BLaER1 (cell line): Measurements from ENCODE around the gene BRCA2.
"Not testable (repeated sequence)": the region's sequence is repeated elsewhere in the genome, so short reads cannot be mapped to it uniquely, and the experiment has no call there.

ENCODE experiments used
- H3K27ac ChIP-seq: shearing (Covaris generic); formaldehyde crosslinking; 2 replicates; pipeline ENCODE4 v1.8.1; 2022
- H3K27me3 ChIP-seq: shearing (Covaris generic); formaldehyde crosslinking; 2 replicates; pipeline ENCODE4 v1.8.1; 2022
- H3K36me3 ChIP-seq: shearing (Covaris generic); formaldehyde crosslinking; 2 replicates; pipeline ENCODE4 v1.8.1; 2022
- H3K4me1 ChIP-seq: shearing (Covaris generic); formaldehyde crosslinking; 2 replicates; pipeline ENCODE4 v1.8.1; 2022
- H3K4me2 ChIP-seq: shearing (Covaris generic); formaldehyde crosslinking; 2 replicates; pipeline ENCODE4 v1.8.1; 2022
- H3K4me3 ChIP-seq: shearing (Covaris generic); formaldehyde crosslinking; 2 replicates; pipeline ENCODE4 v1.8.1; 2022
- H3K9ac ChIP-seq: shearing (Covaris generic); formaldehyde crosslinking; 2 replicates; pipeline ENCODE4 v1.8.1; 2022
- H3K9me3 ChIP-seq: shearing (Covaris generic); formaldehyde crosslinking; 2 replicates; pipeline ENCODE4 v1.8.1; 2022
- H4K20me1 ChIP-seq: shearing (Covaris generic); formaldehyde crosslinking; 2 replicates; pipeline ENCODE4 v1.8.1; 2022
- Cebpa-rat ChIP-seq: shearing (Covaris generic); IDR thresholded peaks from 2 replicates; pipeline ENCODE4 v1.8.1; 2022

Gene BRCA2

GRCh38 chr13:32334671-32335070 lies 19.4 kb downstream of the BRCA2 start:
- no peak overlapping the region for H3K9ac ChIP-seq
- H3K27ac ChIP-seq: no peak overlapping the region
- no peak overlapping the region for H3K4me2 ChIP-seq
- no peaks in the 10 kb centered on the region for H4K20me1 ChIP-seq
- H3K4me3 ChIP-seq: no peak overlapping the region
- H3K9me3 ChIP-seq: peaks cover 10% of the 10 kb centered on the region; the same call in 1 of the 2 replicates
- TF ChIP-seq Cebpa-rat: no peak
- H3K27me3 ChIP-seq: no peaks in the 10 kb centered on the region
- H3K36me3 ChIP-seq: peaks cover 71% of the 10 kb centered on the region
- no peaks in the 10 kb centered on the region for H3K4me1 ChIP-seq

- Histone ChIP-seq H3K4me3 (no peak overlapping the region), H3K4me1 (no peaks in the 10 kb centered on the region), H3K36me3 (peaks cover 32% of the 10 kb centered on the region), H3K27ac (no peak overlapping the region), H3K9me3 (peaks cover 15% of the 10 kb centered on the region), H3K9ac (no peak overlapping the region), H4K20me1 (no peaks in the 10 kb centered on the region), H3K4me2 (no peak overlapping the region), H3K27me3 (no peaks in the 10 kb centered on the region)
- TF ChIP-seq Cebpa-rat: no peak
These were observed 25.6 kb downstream of the BRCA2 start for GRCh38 chr13:32340914-32341313.

- H3K4me1 ChIP-seq: no peaks in the 10 kb centered on the region
- no peak overlapping the region for H3K27ac ChIP-seq
- H3K9ac ChIP-seq: no peak overlapping the region
- H3K9me3 ChIP-seq: peaks cover 6% of the 10 kb centered on the region; the same call in 1 of the 2 replicates
- no peaks in the 10 kb centered on the region for H4K20me1 ChIP-seq
- H3K4me3 ChIP-seq: no peak overlapping the region
- no peak for TF ChIP-seq Cebpa-rat
- H3K36me3 ChIP-seq: peaks cover 45% of the 10 kb centered on the region
- no peak overlapping the region for H3K4me2 ChIP-seq
- H3K27me3 ChIP-seq: no peaks in the 10 kb centered on the region
These were observed 32.3 kb downstream of the BRCA2 start for GRCh38 chr13:32347651-32348050.

- H3K27me3 ChIP-seq, H3K4me3 ChIP-seq, H3K4me1 ChIP-seq, H3K9me3 ChIP-seq, H4K20me1 ChIP-seq, H3K9ac ChIP-seq, H3K27ac ChIP-seq, H3K4me2 ChIP-seq: not testable (repeated sequence)
- H3K36me3 ChIP-seq: peaks cover 70% of the 10 kb centered on the region
These were observed 35.6 kb downstream of the BRCA2 start for GRCh38 chr13:32350839-32351441.

GRCh38 chr13:32354040-32354439 lies 38.7 kb downstream of the BRCA2 start:
- Histone ChIP-seq H3K4me2 (no peak overlapping the region), H3K27ac (no peak overlapping the region), H3K4me1 (no peaks in the 10 kb centered on the region), H3K4me3 (no peak overlapping the region), H3K9me3 (0 out of 2 replicates have a peak, but pooled peaks cover 6% of the 10 kb centered on the region), H3K9ac (no peak overlapping the region), H3K27me3 (no peaks in the 10 kb centered on the region), H3K36me3 (peaks cover 79% of the 10 kb centered on the region), H4K20me1 (no peaks in the 10 kb centered on the region)
- TF ChIP-seq Cebpa-rat: no peak

- peaks cover 69% of the 10 kb centered on the region for H3K36me3 ChIP-seq
- H3K9ac ChIP-seq, H4K20me1 ChIP-seq, H3K27ac ChIP-seq, H3K27me3 ChIP-seq, H3K4me3 ChIP-seq, H3K9me3 ChIP-seq, H3K4me1 ChIP-seq, H3K4me2 ChIP-seq: not testable (repeated sequence)
These were observed 40.6 kb downstream of the BRCA2 start for GRCh38 chr13:32355935-32356334.

- no peak overlapping the region for H3K9ac ChIP-seq
- peaks cover 47% of the 10 kb centered on the region for H3K36me3 ChIP-seq
- H3K27ac ChIP-seq: no peak overlapping the region
- H3K4me3 ChIP-seq: no peak overlapping the region
- no peaks in the 10 kb centered on the region for H3K27me3 ChIP-seq
- no peaks in the 10 kb centered on the region for H4K20me1 ChIP-seq
- no peak overlapping the region for H3K4me2 ChIP-seq
- peak; percentile 48; the same call in 1 of the 2 replicates for TF ChIP-seq Cebpa-rat
- peaks cover 20% of the 10 kb centered on the region for H3K4me1 ChIP-seq
- H3K9me3 ChIP-seq: peaks cover 8% of the 10 kb centered on the region
These were observed 47.3 kb downstream of the BRCA2 start for GRCh38 chr13:32362574-32362973.

GRCh38 chr13:32370805-32371204 lies 55.5 kb downstream of the BRCA2 start:
- TF ChIP-seq Cebpa-rat: no peak
- Histone ChIP-seq H3K27ac (no peak overlapping the region), H3K9me3 (peaks cover 24% of the 10 kb centered on the region), H4K20me1 (no peaks in the 10 kb centered on the region), H3K27me3 (no peaks in the 10 kb centered on the region), H3K4me2 (no peak overlapping the region), H3K9ac (no peak overlapping the region), H3K4me1 (no peaks in the 10 kb centered on the region), H3K4me3 (no peak overlapping the region), H3K36me3 (peaks cover 64% of the 10 kb centered on the region)

GRCh38 chr13:32376642-32377415 lies 61.5 kb downstream of the BRCA2 start:
- H3K27me3 ChIP-seq: no peaks in the 10 kb centered on the region
- H3K4me2 ChIP-seq: no peak overlapping the region
- H3K4me3 ChIP-seq: no peak overlapping the region
- H3K9ac ChIP-seq: no peak overlapping the region
- no peaks in the 10 kb centered on the region for H4K20me1 ChIP-seq
- TF ChIP-seq Cebpa-rat: no peak
- peaks cover 24% of the 10 kb centered on the region for H3K9me3 ChIP-seq
- H3K27ac ChIP-seq: no peak overlapping the region
- no peaks in the 10 kb centered on the region for H3K4me1 ChIP-seq
- peaks cover 75% of the 10 kb centered on the region for H3K36me3 ChIP-seq

- no peak overlapping the region for H3K9ac ChIP-seq
- no peak overlapping the region for H3K4me3 ChIP-seq
- H3K4me1 ChIP-seq: no peaks in the 10 kb centered on the region
- H3K9me3 ChIP-seq: peaks cover 16% of the 10 kb centered on the region
- H3K36me3 ChIP-seq: peaks cover 75% of the 10 kb centered on the region
- no peaks in the 10 kb centered on the region for H4K20me1 ChIP-seq
- H3K27ac ChIP-seq: no peak overlapping the region
- no peak overlapping the region for H3K4me2 ChIP-seq
- H3K27me3 ChIP-seq: no peaks in the 10 kb centered on the region
- no peak for TF ChIP-seq Cebpa-rat
These were observed 62.7 kb downstream of the BRCA2 start for GRCh38 chr13:32378012-32378411.
